CD4-positive, alpha-beta memory T cell (primary cell): ENCODE measurements around the gene MATK. TPM values are rescaled to one million over a fixed set of nuclear protein-coding genes. Genes with fewer than 3 reads are reported as not detected.

ENCODE experiments used
- CTCF ChIA-PET: fragments of 350-600 bp; sonication (Branson Sonifier 250); formaldehyde crosslinking; loops from one replicate; lab custom pipeline; 2021; ENCODE audit warnings: inconsistent platforms; ENCODE audit not compliant: partially characterized antibody; lab: Charles Lee
- POLR2A ChIA-PET: fragments of 350-600 bp; sonication (Branson Sonifier 250); formaldehyde crosslinking; loops from one replicate; lab custom pipeline; 2021; ENCODE audit not compliant: partially characterized antibody; lab: Charles Lee
- DNase-seq, 5 donors: peaks; one replicate each; pipeline versions ENCODE4 v3.0.0 to v3.0.0-alpha.2; 2020 to 2022; ENCODE audit warnings: mixed read lengths in 1 of 5
- H3K27ac ChIP-seq: one replicate; pipeline ENCODE4 v1.7.0; 2013; ENCODE audit warnings: low read depth, low read length
- H3K27me3 ChIP-seq: 2 replicates; pipeline ENCODE4 v1.7.0; 2013; ENCODE audit warnings: mild to moderate bottlenecking, low read length, moderate library complexity; ENCODE audit not compliant: insufficient read depth
- H3K36me3 ChIP-seq: 2 replicates; pipeline ENCODE4 v1.7.0; 2013; ENCODE audit warnings: mild to moderate bottlenecking, low read length, moderate library complexity; ENCODE audit not compliant: insufficient read depth
- H3K4me1 ChIP-seq: 2 replicates; pipeline ENCODE4 v1.7.0; 2013; ENCODE audit warnings: mild to moderate bottlenecking, low read length, moderate library complexity; ENCODE audit not compliant: insufficient read depth
- H3K4me3 ChIP-seq, 2 donors: one replicate each; pipeline ENCODE4 v1.7.0; 2013; ENCODE audit warnings: low read length in 2 of 2, mild to moderate bottlenecking in 1 of 2
- H3K9me3 ChIP-seq, 2 donors: one replicate each; pipeline ENCODE4 v1.7.0; 2013; ENCODE audit warnings: low read length in 2 of 2, control low read depth in 1 of 2; ENCODE audit not compliant: control insufficient read depth in 1 of 2
- H3K27ac Mint-ChIP-seq, 7 donors: one replicate each; pipeline ENCODE4 v1.8.0; 2020 to 2021; ENCODE audit warnings: mixed read lengths in 7 of 7, mild to moderate bottlenecking in 6 of 7, inconsistent platforms in 3 of 7, moderate library complexity in 3 of 7
- H3K27me3 Mint-ChIP-seq, 2 donors: one replicate each; pipeline ENCODE4 v1.8.0; 2020 to 2021; ENCODE audit warnings: mixed read lengths in 2 of 2
- H3K36me3 Mint-ChIP-seq, 2 donors: one replicate each; pipeline ENCODE4 v1.8.0; 2020 to 2021; ENCODE audit warnings: mixed read lengths in 2 of 2, inconsistent platforms in 1 of 2, mild to moderate bottlenecking in 1 of 2
- H3K4me1 Mint-ChIP-seq, 4 donors: one replicate each; pipeline ENCODE4 v1.8.0; 2020 to 2021; ENCODE audit warnings: mixed read lengths in 4 of 4, mild to moderate bottlenecking in 1 of 4
- H3K4me3 Mint-ChIP-seq, 8 donors: one replicate each; pipeline ENCODE4 v1.8.0; 2020 to 2021; ENCODE audit warnings: mixed read lengths in 8 of 8, mild to moderate bottlenecking in 7 of 8, moderate library complexity in 6 of 8, inconsistent platforms in 3 of 8
- H3K9me3 Mint-ChIP-seq, 8 donors: one replicate each; pipeline ENCODE4 v1.8.0; 2020 to 2021; ENCODE audit warnings: mixed read lengths in 8 of 8, mild to moderate bottlenecking in 5 of 8, inconsistent platforms in 3 of 8, moderate library complexity in 1 of 8
- intact Hi-C: fragments of 100-400 bp; cut with micrococcal nuclease; formaldehyde crosslinking; loops from one replicate; pipeline ENCODE4 v1.15.1; 2023
- polyA plus RNA-seq, 2 donors: library from polyadenylated mRNA; unstranded; fragments of 300-500 nt; fragmentation: Illumina TruSeq; gene quantifications; one replicate each; pipeline ENCODE4 v1.2.3, GENCODE V29; 2021
- total RNA-seq, 2 experiments: library from RNA; stranded (reverse); gene quantifications; one replicate each; pipeline ENCODE4 v1.2.3, GENCODE V29; 2021

The MATK gene
- total and polyA plus RNA-seq, 4 experiments from 2014 or later: 7.2 to 27.7 (median 14.5) TPM

GRCh38 chr19:3745363-3746045 lies 40.7 kb downstream of the MATK start:
- no peaks in the 10 kb centered on the region for H3K27me3 ChIP-seq
- H3K36me3 ChIP-seq: peaks cover 10% of the 10 kb centered on the region
- peak in 1 of 5 donors; percentile 1 for DNase-seq
- H3K27ac ChIP-seq: no peak overlapping the region
- ChIA-PET CTCF (no interaction called here), POLR2A (no interaction called here)
- Mint-ChIP-seq H3K9me3 (no peaks in the 10 kb centered on the region), H3K36me3 (peaks cover 12 to 18% of the 10 kb centered on the region in 2 donors), H3K4me3 (no peak overlapping the region), H3K27ac (no peak overlapping the region), H3K4me1 (peaks cover 0 to 3% (median 0%) of the 10 kb centered on the region in 4 donors), H3K27me3 (no peaks in the 10 kb centered on the region)
- H3K9me3 ChIP-seq: no peaks in the 10 kb centered on the region
- H3K4me1 ChIP-seq: no peaks in the 10 kb centered on the region
- H3K4me3 ChIP-seq: no peak overlapping the region
- intact Hi-C loops: no loop called here

GRCh38 chr19:3743486-3743885 lies 42.7 kb downstream of the MATK start:
- peaks cover 1 to 8% of the 10 kb centered on the region in 2 donors for H3K36me3 Mint-ChIP-seq
- POLR2A ChIA-PET: no interaction called here
- H3K4me3 ChIP-seq: no peak overlapping the region
- H3K9me3 Mint-ChIP-seq: no peaks in the 10 kb centered on the region
- H3K4me1 Mint-ChIP-seq: peaks cover 0 to 14% (median 10%) of the 10 kb centered on the region in 4 donors
- no peak for DNase-seq
- H3K27me3 ChIP-seq: no peaks in the 10 kb centered on the region
- no peaks in the 10 kb centered on the region for H3K36me3 ChIP-seq
- CTCF ChIA-PET: interaction anchor here (1.6 kb wide), 1 partner anchor 19 kb away, joined by 4 read pairs; the partner anchor contains the start of gene MRPL54
- H3K27ac Mint-ChIP-seq: peak overlapping the region in 1 of 7 donors; percentile 43
- H3K27ac ChIP-seq: no peak overlapping the region
- intact Hi-C loops: no loop called here
- no peaks in the 10 kb centered on the region for H3K9me3 ChIP-seq
- H3K27me3 Mint-ChIP-seq: no peaks in the 10 kb centered on the region
- no peak overlapping the region for H3K4me3 Mint-ChIP-seq
- H3K4me1 ChIP-seq: peaks cover 12% of the 10 kb centered on the region

- Histone ChIP-seq H3K36me3 (no peaks in the 10 kb centered on the region), H3K27ac (no peak overlapping the region), H3K4me3 (no peak overlapping the region), H3K9me3 (no peaks in the 10 kb centered on the region), H3K27me3 (no peaks in the 10 kb centered on the region), H3K4me1 (peaks cover 13% of the 10 kb centered on the region)
- ChIA-PET POLR2A (interaction anchor here (0.9 to 3.7 kb wide), 5 partner anchors 14 to 22 kb away, joined by 3 to 28 read pairs (median 3); partner anchors contain the start of genes APBA3 and MRPL54), CTCF (interaction anchor here (1.5 to 1.8 kb wide), 2 partner anchors 12 to 109 kb away, joined by 4 to 5 read pairs; no protein-coding TSS in a partner anchor)
- Mint-ChIP-seq H3K27me3 (no peaks in the 10 kb centered on the region), H3K4me1 (peaks cover 5 to 19% (median 10%) of the 10 kb centered on the region in 4 donors), H3K4me3 (no peak overlapping the region), H3K27ac (no peak overlapping the region), H3K9me3 (no peaks in the 10 kb centered on the region), H3K36me3 (peaks cover 7 to 19% of the 10 kb centered on the region in 2 donors)
- peak in 1 of 5 donors; percentile 5 for DNase-seq
- intact Hi-C loops: no loop called here
These were observed 45.8 kb downstream of the MATK start for GRCh38 chr19:3740431-3740830.

DNA sequence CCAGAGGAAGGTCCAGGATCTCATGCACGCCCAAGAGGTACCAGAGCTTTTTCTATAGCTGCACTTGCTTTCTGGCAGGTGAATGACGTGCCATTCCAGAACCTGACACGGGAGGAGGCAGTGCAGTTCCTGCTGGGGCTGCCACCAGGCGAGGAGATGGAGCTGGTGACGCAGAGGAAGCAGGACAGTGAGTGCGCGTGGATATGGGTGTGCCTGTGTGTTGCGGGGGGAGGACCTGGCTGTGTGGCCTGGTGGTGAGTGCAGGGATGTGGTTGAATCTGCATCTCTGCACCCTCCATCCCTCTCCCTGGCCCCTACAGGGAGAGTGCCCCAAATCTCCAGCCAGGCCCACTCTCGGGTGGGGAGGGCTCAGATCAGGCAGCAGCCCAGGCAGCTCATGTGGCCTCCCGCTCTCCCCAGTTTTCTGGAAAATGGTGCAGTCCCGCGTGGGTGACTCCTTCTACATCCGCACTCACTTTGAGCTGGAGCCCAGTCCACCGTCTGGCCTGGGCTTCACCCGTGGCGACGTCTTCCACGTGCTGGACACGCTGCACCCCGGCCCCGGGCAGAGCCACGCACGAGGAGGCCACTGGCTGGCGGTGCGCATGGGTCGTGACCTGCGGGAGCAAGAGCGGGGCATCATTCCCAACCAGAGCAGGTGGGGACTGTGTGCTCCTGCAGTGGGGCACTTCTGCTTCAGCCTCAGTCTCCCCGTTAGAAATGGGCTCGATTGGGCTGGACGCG lies 47.5 kb downstream of the MATK start:
- Histone ChIP-seq H3K27ac (no peak overlapping the region), H3K9me3 (no peaks in the 10 kb centered on the region), H3K4me1 (peaks cover 13% of the 10 kb centered on the region), H3K4me3 (no peak overlapping the region), H3K27me3 (no peaks in the 10 kb centered on the region), H3K36me3 (no peaks in the 10 kb centered on the region)
- intact Hi-C loops: no loop called here
- H3K27me3 Mint-ChIP-seq: no peaks in the 10 kb centered on the region
- H3K27ac Mint-ChIP-seq: peak overlapping the region in 6 of 7 donors; percentile 57 to 90 (median 84)
- H3K9me3 Mint-ChIP-seq: no peaks in the 10 kb centered on the region
- POLR2A ChIA-PET: interaction anchor here (0.6 to 3.7 kb wide), 5 partner anchors 9 to 222 kb away, joined by 3 to 28 read pairs (median 3); partner anchors contain the start of genes APBA3 and MRPL54
- DNase-seq: peak in 1 of 5 donors; percentile 13
- H3K36me3 Mint-ChIP-seq: peaks cover 8 to 16% of the 10 kb centered on the region in 2 donors
- peaks cover 5 to 19% (median 10%) of the 10 kb centered on the region in 4 donors for H3K4me1 Mint-ChIP-seq
- CTCF ChIA-PET: interaction anchor here (1.5 to 1.8 kb wide), 2 partner anchors 11 to 111 kb away, joined by 4 to 5 read pairs; no protein-coding TSS in a partner anchor
- peak overlapping the region in 3 of 8 donors; percentile 7 to 76 (median 38) for H3K4me3 Mint-ChIP-seq

DNA sequence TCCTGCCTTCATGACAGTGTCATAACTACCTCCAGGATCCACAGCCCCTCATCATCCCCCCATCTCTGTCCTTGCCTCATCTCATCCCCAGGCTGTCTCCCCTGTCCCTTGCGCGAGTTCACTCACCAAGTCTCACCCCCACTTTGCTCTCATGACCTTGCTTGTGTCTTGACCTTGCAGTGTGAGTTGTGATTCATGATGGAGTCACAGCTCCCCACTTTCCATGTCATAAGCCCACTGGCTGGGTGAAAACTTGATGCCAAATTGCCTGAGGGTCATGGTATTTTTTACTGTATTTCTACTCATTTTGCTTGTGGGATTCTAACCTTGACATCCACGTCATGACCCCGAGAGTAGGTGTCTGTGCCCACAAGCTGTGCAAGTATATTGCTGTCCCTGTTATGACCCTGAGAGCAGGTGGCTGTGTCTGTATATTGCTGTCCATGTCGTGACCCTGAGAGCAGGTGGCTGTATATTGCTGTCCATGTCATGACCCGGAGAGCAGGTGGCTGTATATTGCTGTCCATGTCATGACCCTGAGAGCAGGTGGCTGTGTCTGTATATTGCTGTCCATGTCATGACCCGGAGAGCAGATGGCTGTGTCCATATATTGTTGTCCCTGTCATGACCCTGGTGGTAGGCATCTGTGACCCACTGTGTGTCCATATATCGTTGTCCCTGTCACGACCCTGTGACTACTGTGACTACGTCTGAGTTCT lies 48.5 kb downstream of the MATK start:
- no peak overlapping the region for H3K4me3 ChIP-seq
- peaks cover 13% of the 10 kb centered on the region for H3K4me1 ChIP-seq
- no peaks in the 10 kb centered on the region for H3K9me3 ChIP-seq
- no peaks in the 10 kb centered on the region for H3K36me3 ChIP-seq
- intact Hi-C loops: no loop called here
- no peaks in the 10 kb centered on the region for H3K9me3 Mint-ChIP-seq
- H3K4me3 Mint-ChIP-seq: no peak overlapping the region
- peaks cover 8 to 11% of the 10 kb centered on the region in 2 donors for H3K36me3 Mint-ChIP-seq
- no peaks in the 10 kb centered on the region for H3K27me3 Mint-ChIP-seq
- H3K27ac ChIP-seq: no peak overlapping the region
- ChIA-PET CTCF (no interaction called here), POLR2A (interaction anchor here (1.4 to 3.7 kb wide), 2 partner anchors 24 to 25 kb away, joined by 3 to 28 read pairs; partner anchors contain the start of genes APBA3 and MRPL54)
- no peaks in the 10 kb centered on the region for H3K27me3 ChIP-seq
- H3K4me1 Mint-ChIP-seq: peaks cover 5 to 19% (median 10%) of the 10 kb centered on the region in 4 donors
- DNase-seq: peak in 1 of 5 donors; percentile 12
- peak overlapping the region in 4 of 7 donors; percentile 0 to 53 (median 44) for H3K27ac Mint-ChIP-seq

DNA sequence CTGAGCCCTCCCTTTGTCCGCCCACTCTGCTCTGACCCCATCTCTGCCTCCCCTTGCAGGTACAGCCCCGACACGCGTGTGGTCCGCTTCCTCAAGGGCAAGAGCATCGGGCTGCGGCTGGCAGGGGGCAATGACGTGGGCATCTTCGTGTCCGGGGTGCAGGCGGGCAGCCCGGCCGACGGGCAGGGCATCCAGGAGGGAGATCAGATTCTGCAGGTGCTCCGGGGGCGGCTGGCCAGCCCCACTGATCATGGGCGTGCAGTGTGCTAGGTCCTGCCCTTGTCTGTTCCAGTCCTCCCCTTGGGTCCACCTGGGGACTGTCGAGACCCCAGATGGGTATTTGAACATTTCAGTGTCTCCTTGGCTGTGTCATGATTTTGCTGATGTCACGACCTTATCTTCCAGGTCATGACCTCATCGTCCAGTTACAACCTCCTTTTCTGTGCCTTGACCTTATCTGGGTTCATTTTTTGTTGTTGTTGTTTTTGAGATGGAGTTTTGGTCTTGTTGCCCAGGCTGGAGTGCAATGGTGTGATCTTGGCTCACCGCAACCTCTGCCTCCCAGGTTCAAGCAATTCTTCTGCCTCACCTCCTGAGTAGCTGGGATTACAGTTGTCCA lies 50.0 kb downstream of the MATK start:
- Mint-ChIP-seq H3K27ac (no peak overlapping the region), H3K27me3 (no peaks in the 10 kb centered on the region)
- CTCF ChIA-PET: no interaction called here

More for the DNA sequence above, 50.0 kb downstream of the MATK start:
- no peaks in the 10 kb centered on the region for H3K36me3 ChIP-seq
- no peaks in the 10 kb centered on the region for H3K9me3 ChIP-seq
- peaks cover 5 to 19% (median 10%) of the 10 kb centered on the region in 4 donors for H3K4me1 Mint-ChIP-seq
- H3K9me3 Mint-ChIP-seq: no peaks in the 10 kb centered on the region
- H3K4me3 ChIP-seq: no peak overlapping the region
- intact Hi-C loops: no loop called here
- H3K27me3 ChIP-seq: no peaks in the 10 kb centered on the region
- no peak overlapping the region for H3K4me3 Mint-ChIP-seq
- peaks cover 13% of the 10 kb centered on the region for H3K4me1 ChIP-seq
- no peak overlapping the region for H3K27ac ChIP-seq
- peak in 1 of 5 donors; percentile 13 for DNase-seq
- peaks cover 8 to 11% of the 10 kb centered on the region in 2 donors for H3K36me3 Mint-ChIP-seq
- POLR2A ChIA-PET: interaction anchor here (1.4 kb wide), 1 partner anchor 26 kb away, joined by 3 read pairs; the partner anchor contains the start of gene MRPL54
